Epithelial cell of esophagus (primary cell): Measurements from ENCODE around the gene SLAMF9.
"Not testable (repeated sequence)": the region's sequence is repeated elsewhere in the genome, so short reads cannot be mapped to it uniquely, and the experiment has no call there.

Experiments used
- DNase-seq: peaks from one replicate; pipeline ENCODE4 v3.0.0; 2010; ENCODE audit warnings: low read depth
- H3K4me3 ChIP-seq: 2 replicates; pipeline ENCODE4 v1.5.1; 2011; ENCODE audit warnings: mild to moderate bottlenecking, low read length, control low read depth
- TF ChIP-seq, protein P1 (sequence below): IDR thresholded peaks from 2 replicates; pipeline ENCODE4 v1.5.1; 2011; ENCODE audit warnings: low read depth, mild to moderate bottlenecking, low read length, control low read depth, inconsistent platforms; ENCODE audit not compliant: insufficient read depth; ENCODE audit errors: missing control alignments

Gene SLAMF9

DNA sequence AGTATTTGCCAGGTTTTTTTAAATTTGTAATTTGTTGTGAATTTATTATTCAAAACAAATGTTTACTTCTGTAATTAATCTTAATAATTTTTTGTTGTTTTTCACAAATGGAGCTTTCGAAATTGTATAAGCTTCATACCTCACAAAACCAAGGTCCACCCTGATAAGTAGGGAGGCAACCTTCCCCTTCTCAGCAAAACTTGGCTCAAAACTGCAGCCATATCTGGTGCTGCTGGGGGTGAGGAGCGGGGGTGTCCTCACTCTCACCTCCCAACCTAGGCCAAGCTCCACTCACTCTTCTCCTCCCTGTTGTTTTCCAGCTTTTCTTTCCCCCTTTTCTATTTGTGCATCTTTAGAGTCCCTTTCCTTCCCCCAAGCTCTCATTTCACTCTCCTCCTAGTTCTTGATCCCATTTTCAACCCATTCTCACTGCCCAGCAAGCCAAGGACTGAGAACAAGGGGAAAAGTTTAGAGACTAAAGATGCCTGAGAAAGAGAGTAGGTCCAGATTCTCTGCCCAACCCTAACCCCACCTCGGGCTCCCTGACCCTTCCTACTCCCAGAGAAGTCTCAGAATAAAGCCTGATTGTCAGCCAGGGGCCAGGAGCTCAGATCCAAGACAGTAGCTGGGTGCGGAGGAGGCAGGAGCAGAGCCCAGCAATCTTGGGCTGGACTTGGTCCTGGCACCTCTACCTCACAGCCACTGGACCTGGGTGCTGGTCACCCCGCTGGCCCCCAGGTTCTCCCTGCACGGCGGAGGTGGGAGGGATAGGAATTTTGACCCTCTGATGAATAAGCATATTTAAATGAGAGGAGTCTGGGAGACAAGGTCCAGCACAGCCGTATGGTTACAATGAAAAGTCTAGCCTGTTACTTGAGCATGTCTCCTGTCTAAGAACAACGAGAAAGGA, 45.8 kb downstream of the SLAMF9 start:
- no peak for DNase-seq
- TF ChIP-seq, protein P1, sequence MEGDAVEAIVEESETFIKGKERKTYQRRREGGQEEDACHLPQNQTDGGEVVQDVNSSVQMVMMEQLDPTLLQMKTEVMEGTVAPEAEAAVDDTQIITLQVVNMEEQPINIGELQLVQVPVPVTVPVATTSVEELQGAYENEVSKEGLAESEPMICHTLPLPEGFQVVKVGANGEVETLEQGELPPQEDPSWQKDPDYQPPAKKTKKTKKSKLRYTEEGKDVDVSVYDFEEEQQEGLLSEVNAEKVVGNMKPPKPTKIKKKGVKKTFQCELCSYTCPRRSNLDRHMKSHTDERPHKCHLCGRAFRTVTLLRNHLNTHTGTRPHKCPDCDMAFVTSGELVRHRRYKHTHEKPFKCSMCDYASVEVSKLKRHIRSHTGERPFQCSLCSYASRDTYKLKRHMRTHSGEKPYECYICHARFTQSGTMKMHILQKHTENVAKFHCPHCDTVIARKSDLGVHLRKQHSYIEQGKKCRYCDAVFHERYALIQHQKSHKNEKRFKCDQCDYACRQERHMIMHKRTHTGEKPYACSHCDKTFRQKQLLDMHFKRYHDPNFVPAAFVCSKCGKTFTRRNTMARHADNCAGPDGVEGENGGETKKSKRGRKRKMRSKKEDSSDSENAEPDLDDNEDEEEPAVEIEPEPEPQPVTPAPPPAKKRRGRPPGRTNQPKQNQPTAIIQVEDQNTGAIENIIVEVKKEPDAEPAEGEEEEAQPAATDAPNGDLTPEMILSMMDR = no peak
- H3K4me3 ChIP-seq = no peak overlapping the region

DNA sequence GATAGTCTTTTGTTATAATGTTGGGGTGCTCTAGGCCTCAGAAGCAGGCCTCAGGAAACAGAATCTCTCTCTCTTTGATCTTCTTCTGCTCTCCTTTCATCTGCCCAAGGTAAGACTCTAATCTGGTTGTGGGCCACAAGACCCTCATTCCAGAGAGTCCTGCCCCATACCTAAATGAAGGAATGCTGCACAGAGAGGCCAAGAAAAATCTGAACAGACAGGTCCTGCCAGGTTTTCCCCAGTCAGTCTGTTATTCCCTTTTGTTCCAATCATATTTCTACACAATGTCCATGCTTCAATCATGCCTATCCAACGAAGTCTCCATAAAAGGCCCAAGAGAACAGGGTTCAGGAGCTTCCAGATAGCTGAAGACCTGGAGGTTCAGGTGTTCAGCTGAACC, 47.1 kb downstream of the SLAMF9 start:
- H3K4me3 ChIP-seq = no peak overlapping the region
- TF ChIP-seq, protein P1 = no peak
- DNase-seq = no peak

DNA sequence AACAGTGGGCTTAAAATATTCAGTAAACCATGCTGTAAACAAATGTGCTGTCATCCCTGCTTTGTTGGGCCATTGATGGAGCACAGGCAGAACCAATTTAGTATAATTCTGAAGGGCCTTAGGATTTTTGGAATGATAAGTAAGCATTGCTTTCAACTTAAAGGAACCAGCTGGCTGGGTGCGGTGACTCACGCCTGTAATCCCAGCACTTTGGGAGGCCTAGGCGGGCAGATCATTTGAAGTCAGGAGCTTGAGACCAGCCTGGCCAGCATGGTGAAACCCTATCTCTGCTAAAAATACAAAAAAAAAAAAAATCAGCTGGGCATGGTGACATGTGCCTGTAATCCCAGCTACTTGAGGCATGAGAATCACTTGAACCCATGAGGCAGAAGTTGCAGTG, 50.0 kb downstream of the SLAMF9 start:
- not testable (repeated sequence) for H3K4me3 ChIP-seq, DNase-seq

DNA sequence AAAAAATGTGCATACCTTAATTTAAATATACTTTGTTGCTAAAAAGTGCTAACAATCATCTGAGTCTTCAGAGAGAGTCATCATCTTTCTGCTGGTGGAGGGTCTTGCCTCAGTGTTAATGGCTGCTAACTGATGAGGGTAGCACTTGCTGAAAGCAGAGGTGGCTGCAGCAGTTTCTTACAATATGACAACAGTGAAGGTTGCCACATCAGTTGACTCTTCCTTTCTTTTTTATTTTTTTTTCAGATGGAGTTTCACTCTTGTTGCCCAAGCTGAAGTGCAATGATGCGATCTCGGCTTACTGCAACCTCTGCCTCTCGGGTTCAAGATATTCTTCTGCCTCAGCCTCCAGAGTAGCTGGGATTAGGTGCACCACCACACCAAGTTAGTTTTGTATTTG, 51.5 kb downstream of the SLAMF9 start:
- DNase-seq = no peak
- no peak overlapping the region for H3K4me3 ChIP-seq
- TF ChIP-seq, protein P1 = no peak
